ENCODE measurements around the gene ADGRF4. TPM values are rescaled to one million over a fixed set of nuclear protein-coding genes. Genes with fewer than 3 reads are reported as not detected.

Gene ADGRF4
- total RNA-seq, 1 donor = not detected

GRCh38 chr6:47709160-47709559 is 10.8 kb downstream of the ADGRF4 start:
- H3K9me3 ChIP-seq (ENCODE audit: low read depth, low read length) = no peaks in the 10 kb centered on the region
- no peaks in the 10 kb centered on the region for H3K27me3 ChIP-seq (ENCODE audit: insufficient read depth, low read length)
- H3K4me1 ChIP-seq (ENCODE audit: insufficient read depth, low read length) = no peaks in the 10 kb centered on the region
- H3K4me3 ChIP-seq (ENCODE audit: low read length) = no peak overlapping the region

DNA sequence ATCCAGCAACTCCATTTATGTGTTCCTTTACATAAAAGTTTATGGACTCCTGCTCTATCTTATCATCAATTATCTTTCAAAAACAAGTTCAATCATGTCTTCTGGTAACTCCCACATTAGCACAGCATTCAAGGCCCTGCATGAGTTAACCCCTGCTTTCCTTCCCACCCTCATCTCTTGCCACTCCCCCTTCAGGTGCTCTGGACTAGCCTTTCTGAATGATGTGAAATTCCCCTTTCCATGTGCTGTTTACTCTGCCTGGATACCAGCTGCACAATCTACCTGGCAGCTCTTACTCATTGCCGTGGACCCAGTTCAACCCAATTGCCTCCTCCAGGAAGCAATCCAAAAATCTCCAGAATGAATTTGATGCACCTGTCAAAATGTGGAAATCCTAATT is 11.9 kb downstream of the ADGRF4 start:
- H3K4me1 ChIP-seq (ENCODE audit: insufficient read depth, low read length) = no peaks in the 10 kb centered on the region
- no peaks in the 10 kb centered on the region for H3K27me3 ChIP-seq (ENCODE audit: insufficient read depth, low read length)
- no peaks in the 10 kb centered on the region for H3K9me3 ChIP-seq (ENCODE audit: low read depth, low read length)
- no peak overlapping the region for H3K4me3 ChIP-seq (ENCODE audit: low read length)

GRCh38 chr6:47713200-47713599 is 14.8 kb downstream of the ADGRF4 start:
- H3K27me3 ChIP-seq (ENCODE audit: insufficient read depth, low read length) = no peaks in the 10 kb centered on the region
- no peaks in the 10 kb centered on the region for H3K4me1 ChIP-seq (ENCODE audit: insufficient read depth, low read length)
- H3K4me3 ChIP-seq (ENCODE audit: low read length) = no peak overlapping the region
- no peaks in the 10 kb centered on the region for H3K9me3 ChIP-seq (ENCODE audit: low read depth, low read length)

GRCh38 chr6:47714802-47715201 is 16.4 kb downstream of the ADGRF4 start:
- Histone ChIP-seq H3K4me1 (ENCODE audit: insufficient read depth, low read length) (no peaks in the 10 kb centered on the region), H3K27me3 (ENCODE audit: insufficient read depth, low read length) (no peaks in the 10 kb centered on the region), H3K4me3 (ENCODE audit: low read length) (no peak overlapping the region), H3K9me3 (ENCODE audit: low read depth, low read length) (no peaks in the 10 kb centered on the region)

GRCh38 chr6:47715782-47716181 is 17.4 kb downstream of the ADGRF4 start:
- no peaks in the 10 kb centered on the region for H3K4me1 ChIP-seq (ENCODE audit: insufficient read depth, low read length)
- H3K27me3 ChIP-seq (ENCODE audit: insufficient read depth, low read length) = no peaks in the 10 kb centered on the region
- no peak overlapping the region for H3K4me3 ChIP-seq (ENCODE audit: low read length)
- no peaks in the 10 kb centered on the region for H3K9me3 ChIP-seq (ENCODE audit: low read depth, low read length)

DNA sequence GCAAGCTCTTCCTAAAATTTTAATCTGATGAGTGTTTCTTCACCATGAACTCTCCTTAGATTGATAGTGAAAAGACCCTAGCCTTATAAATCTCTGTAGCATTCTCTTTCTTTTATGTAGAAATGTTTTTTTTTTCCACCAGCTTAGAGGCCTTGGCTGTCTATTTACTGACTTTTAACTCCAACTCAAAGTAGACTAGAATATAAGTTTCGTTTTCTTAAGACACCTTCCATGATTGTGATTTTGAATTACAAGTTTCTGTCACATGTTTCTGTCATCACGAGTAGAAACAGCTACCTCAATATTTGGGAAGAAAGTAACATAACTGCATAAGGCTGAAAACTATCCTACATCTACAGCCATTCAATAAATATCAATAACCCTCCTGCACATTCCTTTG is 17.8 kb downstream of the ADGRF4 start:
- H3K4me3 ChIP-seq (ENCODE audit: low read length) = no peak overlapping the region
- H3K27me3 ChIP-seq (ENCODE audit: insufficient read depth, low read length) = no peaks in the 10 kb centered on the region
- no peaks in the 10 kb centered on the region for H3K4me1 ChIP-seq (ENCODE audit: insufficient read depth, low read length)
- no peaks in the 10 kb centered on the region for H3K9me3 ChIP-seq (ENCODE audit: low read depth, low read length)

- Histone ChIP-seq H3K27me3 (ENCODE audit: insufficient read depth, low read length) (no peaks in the 10 kb centered on the region), H3K4me3 (ENCODE audit: low read length) (no peak overlapping the region), H3K9me3 (ENCODE audit: low read depth, low read length) (no peaks in the 10 kb centered on the region), H3K4me1 (ENCODE audit: insufficient read depth, low read length) (no peaks in the 10 kb centered on the region)
Observed at GRCh38 chr6:47718571-47718970, 20.2 kb downstream of the ADGRF4 start.

- H3K4me3 ChIP-seq (ENCODE audit: low read length) = no peak overlapping the region
- H3K27me3 ChIP-seq (ENCODE audit: insufficient read depth, low read length) = no peaks in the 10 kb centered on the region
- H3K4me1 ChIP-seq (ENCODE audit: insufficient read depth, low read length) = no peaks in the 10 kb centered on the region
- H3K9me3 ChIP-seq (ENCODE audit: low read depth, low read length) = no peaks in the 10 kb centered on the region
Observed at GRCh38 chr6:47721189-47721588, 22.8 kb downstream of the ADGRF4 start.

DNA sequence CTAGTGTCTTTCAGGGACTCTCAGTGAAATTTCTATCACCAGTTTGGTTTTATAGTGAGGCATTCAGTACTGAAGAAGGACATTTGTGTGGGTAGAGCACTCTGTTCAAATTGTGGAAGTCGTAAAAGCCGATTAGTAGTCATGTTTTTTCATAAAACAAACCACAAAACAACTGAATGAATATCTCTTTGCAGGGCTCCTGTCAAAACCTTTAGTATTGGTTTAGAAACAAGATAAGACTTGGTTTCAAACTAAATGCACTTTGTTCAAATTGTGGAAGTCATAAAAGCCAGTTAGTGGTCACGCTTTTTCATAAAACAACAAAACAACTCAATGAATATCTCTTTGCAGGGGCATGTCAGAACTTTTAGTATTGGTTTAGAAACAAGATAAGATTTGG is 23.8 kb downstream of the ADGRF4 start:
- Histone ChIP-seq H3K9me3 (ENCODE audit: low read depth, low read length) (no peaks in the 10 kb centered on the region), H3K4me3 (ENCODE audit: low read length) (no peak overlapping the region), H3K4me1 (ENCODE audit: insufficient read depth, low read length) (no peaks in the 10 kb centered on the region), H3K27me3 (ENCODE audit: insufficient read depth, low read length) (no peaks in the 10 kb centered on the region)

DNA sequence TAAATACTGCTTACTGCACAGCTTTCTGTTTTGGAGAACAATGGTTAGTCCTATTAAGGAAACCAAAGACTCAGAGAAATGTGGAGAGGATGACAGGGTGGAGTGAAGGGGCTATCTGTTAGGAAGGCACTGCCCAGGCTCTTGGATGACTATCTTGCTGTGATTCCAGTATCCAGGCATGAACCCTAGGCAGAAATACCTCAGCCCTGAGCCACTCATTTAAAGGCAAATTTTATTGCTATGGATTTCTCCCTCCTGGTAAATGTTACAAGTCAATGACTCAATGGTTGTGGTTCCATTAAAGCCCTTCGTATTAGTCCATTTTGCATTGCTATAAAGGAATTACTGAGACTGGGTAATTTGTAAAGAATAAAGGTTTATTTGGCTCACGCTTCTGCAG is 25.9 kb downstream of the ADGRF4 start:
- Histone ChIP-seq H3K4me3 (ENCODE audit: low read length) (no peak overlapping the region), H3K4me1 (ENCODE audit: insufficient read depth, low read length) (no peaks in the 10 kb centered on the region), H3K27me3 (ENCODE audit: insufficient read depth, low read length) (no peaks in the 10 kb centered on the region), H3K9me3 (ENCODE audit: low read depth, low read length) (no peaks in the 10 kb centered on the region)

DNA sequence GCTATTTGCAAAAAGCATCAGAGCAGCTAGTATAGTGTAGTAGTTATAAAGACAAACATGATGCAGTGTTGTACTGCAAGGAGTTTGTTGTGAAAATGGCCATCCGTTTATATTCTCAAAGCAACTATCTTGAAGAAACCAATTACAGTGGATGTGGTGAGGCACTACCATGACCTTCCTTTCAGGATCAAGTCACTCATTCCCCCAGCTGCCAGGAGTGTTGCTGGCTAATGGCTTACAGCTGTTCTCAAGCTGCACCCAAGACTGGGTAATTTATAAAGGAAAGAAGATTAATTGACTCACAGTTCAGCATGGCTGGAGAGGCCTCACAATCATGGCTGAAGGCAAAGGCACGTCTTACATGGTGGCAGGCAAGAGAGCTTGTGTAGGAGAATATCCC is 29.0 kb downstream of the ADGRF4 start:
- Histone ChIP-seq H3K4me3 (ENCODE audit: low read length) (no peak overlapping the region), H3K9me3 (ENCODE audit: low read depth, low read length) (no peaks in the 10 kb centered on the region), H3K27me3 (ENCODE audit: insufficient read depth, low read length) (no peaks in the 10 kb centered on the region), H3K4me1 (ENCODE audit: insufficient read depth, low read length) (no peaks in the 10 kb centered on the region)

- no peaks in the 10 kb centered on the region for H3K9me3 ChIP-seq (ENCODE audit: low read depth, low read length)
- H3K4me1 ChIP-seq (ENCODE audit: insufficient read depth, low read length) = no peaks in the 10 kb centered on the region
- no peak overlapping the region for H3K4me3 ChIP-seq (ENCODE audit: low read length)
- no peaks in the 10 kb centered on the region for H3K27me3 ChIP-seq (ENCODE audit: insufficient read depth, low read length)
Observed at GRCh38 chr6:47729019-47729418, 30.6 kb downstream of the ADGRF4 start.

DNA sequence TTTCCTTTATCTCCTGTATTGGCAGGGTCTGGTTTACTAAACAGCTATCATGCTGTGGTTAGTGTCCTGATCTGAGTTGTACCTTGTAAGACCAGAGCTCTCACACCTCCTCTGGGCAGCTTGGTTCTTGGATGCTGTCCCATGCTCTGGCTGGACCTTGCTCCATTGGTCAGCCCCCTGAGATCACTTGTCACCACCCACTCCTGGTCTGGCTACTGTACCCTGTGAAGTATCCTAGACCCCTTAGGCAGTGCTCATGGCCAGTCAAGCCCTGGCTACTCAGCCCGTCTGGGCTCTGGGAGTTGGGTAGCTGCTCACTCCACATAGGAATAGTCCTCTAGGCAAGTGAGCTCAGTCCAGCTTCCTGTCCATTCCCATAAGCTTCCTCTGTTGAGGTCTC is 31.1 kb downstream of the ADGRF4 start:
- Histone ChIP-seq H3K27me3 (ENCODE audit: insufficient read depth, low read length) (no peaks in the 10 kb centered on the region), H3K4me3 (ENCODE audit: low read length) (no peak overlapping the region), H3K9me3 (ENCODE audit: low read depth, low read length) (no peaks in the 10 kb centered on the region), H3K4me1 (ENCODE audit: insufficient read depth, low read length) (no peaks in the 10 kb centered on the region)

DNA sequence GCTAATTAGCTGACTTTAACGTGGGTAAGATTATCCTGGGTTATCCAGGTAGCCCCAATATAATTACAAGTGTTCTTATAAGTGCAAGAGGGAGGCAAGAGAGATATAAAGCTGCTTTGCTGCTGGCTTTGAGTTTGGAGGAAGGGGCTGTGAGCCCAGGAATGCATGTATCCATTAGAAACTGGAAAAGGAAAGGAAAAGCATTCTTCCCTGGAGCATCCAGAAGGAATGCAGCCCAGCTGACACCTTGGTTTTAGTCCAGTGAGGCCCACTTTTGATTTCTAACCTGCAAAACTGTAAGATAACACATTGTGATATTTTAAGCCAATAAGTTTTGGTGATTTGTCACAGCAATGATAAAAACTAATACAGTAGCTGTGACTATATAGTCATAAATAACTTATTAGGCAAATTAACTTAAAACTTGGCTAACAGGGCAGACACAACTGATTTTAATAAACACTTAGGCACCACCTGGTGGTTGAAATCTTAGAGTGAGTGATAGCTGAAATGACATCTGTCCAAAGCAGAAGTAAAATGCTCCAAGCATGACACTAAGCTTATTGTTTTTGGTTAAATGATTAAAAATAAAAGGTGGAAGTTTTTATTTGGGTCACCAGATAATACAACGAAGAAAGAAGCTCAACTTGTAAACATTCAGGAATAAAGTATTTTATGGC is 35.6 kb downstream of the ADGRF4 start:
- Histone ChIP-seq H3K4me3 (ENCODE audit: low read length) (no peak overlapping the region), H3K4me1 (ENCODE audit: insufficient read depth, low read length) (no peaks in the 10 kb centered on the region), H3K27me3 (ENCODE audit: insufficient read depth, low read length) (no peaks in the 10 kb centered on the region), H3K9me3 (ENCODE audit: low read depth, low read length) (no peaks in the 10 kb centered on the region)

GRCh38 chr6:47734831-47735481 is 36.6 kb downstream of the ADGRF4 start:
- no peaks in the 10 kb centered on the region for H3K27me3 ChIP-seq (ENCODE audit: insufficient read depth, low read length)

DNA sequence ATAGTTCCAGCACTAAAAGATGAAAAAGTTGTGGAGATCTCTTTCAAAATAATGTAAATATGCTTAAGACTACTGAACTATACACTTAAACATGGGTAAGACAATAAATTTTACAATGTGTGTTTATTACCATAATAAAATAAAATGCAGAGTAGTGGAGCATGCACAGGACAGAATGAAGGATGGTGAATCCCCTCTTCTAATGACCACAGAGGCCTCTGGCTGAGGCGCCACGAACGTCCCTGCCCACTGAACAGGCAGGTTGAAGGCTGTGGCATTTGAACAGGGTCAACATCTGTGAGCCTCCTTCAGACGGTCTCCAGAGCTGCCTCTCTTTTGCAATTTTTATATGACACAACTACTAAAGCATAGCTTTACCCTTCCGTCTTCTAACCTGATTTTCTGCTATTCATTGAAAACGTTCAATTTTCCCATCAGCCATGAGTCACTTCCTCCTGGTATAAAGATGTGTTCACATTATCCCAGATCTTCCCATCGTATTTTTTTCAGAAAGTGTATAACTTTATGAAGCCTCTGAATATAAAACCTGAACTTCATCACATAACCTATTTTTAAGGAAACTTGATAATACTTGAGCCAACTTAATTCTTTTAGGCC is 37.8 kb downstream of the ADGRF4 start:
- H3K9me3 ChIP-seq (ENCODE audit: low read depth, low read length) = no peaks in the 10 kb centered on the region
- H3K4me1 ChIP-seq (ENCODE audit: insufficient read depth, low read length) = no peaks in the 10 kb centered on the region
- H3K4me3 ChIP-seq (ENCODE audit: low read length) = no peak overlapping the region
- H3K27me3 ChIP-seq (ENCODE audit: insufficient read depth, low read length) = no peaks in the 10 kb centered on the region

More at GRCh38 chr6:47734831-47735481, 36.6 kb downstream of the ADGRF4 start:
- H3K4me1 ChIP-seq (ENCODE audit: insufficient read depth, low read length) = no peaks in the 10 kb centered on the region
- no peak overlapping the region for H3K4me3 ChIP-seq (ENCODE audit: low read length)
- no peaks in the 10 kb centered on the region for H3K9me3 ChIP-seq (ENCODE audit: low read depth, low read length)
